HepG2 (cell line): Measurements from ENCODE around the gene CPA5. TPM values are rescaled to one million over a fixed set of nuclear protein-coding genes. Genes with fewer than 3 reads are reported as not detected.
A peak's percentile ranks its signal among the peaks of the same experiment; 100 is the strongest.

ENCODE experiments used
- ATAC-seq: fragments of 200-7000 bp; cut with Tn5 transposase; 3 replicates; pipeline ENCODE4 v1.9.1; 2020; ENCODE audit warnings: mild to moderate bottlenecking, moderate library complexity
- Bru-seq: library from RNA; stranded (reverse); fragments of 400-500 nt; gene quantifications from one replicate; lab custom pipeline; 2021; lab: Mats Ljungman, UMichigan
- BruChase-seq, 2 experiments: library from RNA; stranded (reverse); fragments of 400-500 nt; gene quantifications; one replicate each; lab custom pipeline; 2021; lab: Mats Ljungman, UMichigan
- BruUV-seq: library from RNA; stranded (reverse); fragments of 400-500 nt; replicated peaks from 2 replicates; lab custom pipeline; 2021; lab: Mats Ljungman, UMichigan
- CTCF ChIA-PET: fragments of 300-600 bp; formaldehyde crosslinking; extraction: SDS; loops from one replicate; lab custom pipeline; 2021; ENCODE audit warnings: low total read pairs, inconsistent platforms, low intra/inter-chr PET ratio; lab: Yijun Ruan, JAX
- POLR2A ChIA-PET: fragments of 350-600 bp; sonication (Branson Sonifier 250); formaldehyde crosslinking; loops from one replicate; lab custom pipeline; 2020; ENCODE audit warnings: antibody characterized with exemption, inconsistent platforms; lab: Yijun Ruan, JAX
- DNase-seq: peaks from one replicate; pipeline ENCODE4 v3.0.0-alpha.2; 2015; ENCODE audit warnings: low spot score
- FAIRE-seq: peaks from 3 replicates; lab custom pipeline; 2011; peaks lifted over from hg19 to GRCh38; lab: Jason Lieb, UNC
- H2AFZ ChIP-seq: one replicate; pipeline ENCODE4 v1.6.1; 2011; ENCODE audit warnings: low read length, inconsistent platforms
- H3K27ac ChIP-seq: fragments of 300-600 bp; 3 replicates; pipeline ENCODE4 v1.8.0; 2011; ENCODE audit warnings: mixed run types, mild to moderate bottlenecking, mixed read lengths, low read length, inconsistent platforms; ENCODE audit not compliant: insufficient read depth; ENCODE audit errors: extremely low read length
- H3K27me3 ChIP-seq, 2 experiments: fragments of 200-600 bp in 1 of 2; 2 replicates in 1 of 2; 3 replicates in 1 of 2; pipeline versions ENCODE4 v1.6.0 to v1.8.0; 2011; ENCODE audit warnings: low read length in 2 of 2, mild to moderate bottlenecking in 2 of 2, moderate library complexity in 2 of 2, inconsistent platforms in 1 of 2; ENCODE audit not compliant: insufficient read depth in 2 of 2, control insufficient read depth in 1 of 2
- H3K36me3 ChIP-seq, 2 experiments: fragments of 200-600 bp in 1 of 2; replicated peaks in 1 of 2; 2 replicates in 1 of 2; 3 replicates in 1 of 2; pipeline versions ENCODE4 v1.5.1 to v1.8.0; 2011; ENCODE audit warnings: low read length in 2 of 2, inconsistent platforms in 1 of 2; ENCODE audit not compliant: insufficient read depth in 2 of 2, control insufficient read depth in 1 of 2
- H3K4me1 ChIP-seq: 2 replicates; pipeline ENCODE4 v1.5.1; 2012; ENCODE audit warnings: low read length, inconsistent platforms; ENCODE audit not compliant: insufficient read depth
- H3K4me2 ChIP-seq: 2 replicates; pipeline ENCODE4 v1.6.0; 2011; ENCODE audit warnings: low read depth, low read length, inconsistent platforms
- H3K4me3 ChIP-seq, 3 experiments: fragments of 200-600 bp in 1 of 3; sonication (generic), shearing (Covaris generic) in 1 of 3; replicated peaks in 1 of 3; 2 replicates each; pipeline ENCODE4 v1.5.1; 2011 to 2016; ENCODE audit warnings: low read length in 3 of 3, inconsistent platforms in 2 of 3, low read depth in 2 of 3, mild to moderate bottlenecking in 2 of 3, control low read depth in 1 of 3, mixed read lengths in 1 of 3; ENCODE audit not compliant: insufficient read depth in 1 of 3
- H3K79me2 ChIP-seq: one replicate; pipeline ENCODE4 v1.6.1; 2011; ENCODE audit warnings: low read length, inconsistent platforms; ENCODE audit not compliant: insufficient read depth
- H3K9ac ChIP-seq: 2 replicates; pipeline ENCODE4 v1.6.0; 2011; ENCODE audit warnings: mild to moderate bottlenecking, low read depth, low read length, inconsistent platforms; ENCODE audit not compliant: insufficient read depth
- H3K9me3 ChIP-seq: 2 replicates; pipeline ENCODE4 v1.5.1; 2012; ENCODE audit warnings: mild to moderate bottlenecking, low read length
- H4K20me1 ChIP-seq: 2 replicates; pipeline ENCODE4 v1.6.0; 2011; ENCODE audit warnings: inconsistent platforms, mild to moderate bottlenecking, low read length, moderate library complexity; ENCODE audit not compliant: insufficient read depth
- ATF7 ChIP-seq, 2 experiments: fragments of 450-650 bp in 1 of 2; sonication (generic) in 1 of 2; formaldehyde crosslinking in 1 of 2; IDR thresholded peaks; 2 replicates each; pipeline versions ENCODE4 v1.4.0 to v1.6.1; 2016 to 2020; ENCODE audit warnings: antibody characterized with exemption in 1 of 2, mild to moderate bottlenecking in 1 of 2, missing genetic modification reagents in 1 of 2
- CENPT ChIP-seq: sonication (generic); formaldehyde crosslinking; IDR thresholded peaks from 2 replicates; pipeline ENCODE4 v1.8.0; 2022; ENCODE audit warnings: low read depth, mild to moderate bottlenecking, moderate library complexity, missing genetic modification reagents
- CREB1 ChIP-seq, 2 experiments: fragments of 450-650 bp in 1 of 2; IDR thresholded peaks; 2 replicates each; pipeline ENCODE4 v1.6.1; 2016 to 2017; ENCODE audit warnings: control low read depth in 1 of 2, mild to moderate bottlenecking in 1 of 2, missing compliant biosample characterization in 1 of 2, missing genetic modification characterization in 1 of 2
- HNRNPH1 ChIP-seq: fragments of 200-400 bp; formaldehyde crosslinking; optimal IDR thresholded peaks from 2 replicates; pipeline ENCODE3; 2017; ENCODE audit warnings: mild to moderate bottlenecking, low read depth, low read length
- ZNF883 ChIP-seq: sonication (generic); formaldehyde crosslinking; IDR thresholded peaks from 2 replicates; pipeline ENCODE4 v1.5.1; 2020; ENCODE audit warnings: mild to moderate bottlenecking, missing genetic modification reagents; ENCODE audit errors: not compliant biosample characterization
- WGBS: methylation state at CpG from one replicate; pipeline ENCODE4 v1.1.6; 2017; ENCODE audit warnings: low lambda C conversion rate; 5-methylcytosine and 5-hydroxymethylcytosine counted together
- in situ Hi-C: cut with HindIII; loops from 2 replicates; pipeline ENCODE4 v1.10.0; 2017; ENCODE audit warnings: low pct_unique_long_range_greater_than_20kb; ENCODE audit not compliant: extremely low pct_ligation_motif_present
- intact Hi-C: fragments of 100-400 bp; cut with micrococcal nuclease; formaldehyde crosslinking; loops from one replicate; pipeline ENCODE4 v1.10.0; 2022; ENCODE audit not compliant: unreplicated experiment
- long read RNA-seq, 2 experiments: library from RNA in 1 of 2; library from polyadenylated mRNA in 1 of 2; stranded (forward) in 1 of 2; unstranded in 1 of 2; transcript quantifications; one replicate each; pipeline ENCODE4 v2.0.0, GENCODE V29; 2019 to 2022
- polyA minus RNA-seq, 3 experiments: library from RNA; depleted of rRNA, polyadenylated mRNA; stranded (reverse); fragments of >200 nt; gene quantifications; 2 replicates each; pipeline ENCODE4 v1.2.3, GENCODE V29; 2011; ENCODE audit warnings: low replicate concordance in 1 of 3
- polyA plus RNA-seq, 8 experiments: library from polyadenylated mRNA; depleted of rRNA in 3 of 8; stranded (reverse) in 7 of 8; unstranded in 1 of 8; fragments of >200 nt; fragmentation: Illumina TruSeq in 4 of 8; extraction: Trizol in 4 of 8; gene quantifications; 2 replicates each; pipeline versions ENCODE4 v1.2.1 to v1.2.3, GENCODE V29; 2011 to 2016; ENCODE audit warnings: low read depth in 4 of 8, missing spikeins in 1 of 8, mixed read lengths in 1 of 8; ENCODE audit not compliant: insufficient read depth in 1 of 8
- total RNA-seq, 5 experiments: library from RNA; depleted of rRNA; stranded (reverse); fragments of >200 nt; fragmentation: Illumina TruSeq; extraction: Trizol; gene quantifications; 2 replicates each; pipeline ENCODE4 v1.2.3, GENCODE V29; 2016; ENCODE audit warnings: low read depth in 1 of 5

Gene CPA5, protein sequence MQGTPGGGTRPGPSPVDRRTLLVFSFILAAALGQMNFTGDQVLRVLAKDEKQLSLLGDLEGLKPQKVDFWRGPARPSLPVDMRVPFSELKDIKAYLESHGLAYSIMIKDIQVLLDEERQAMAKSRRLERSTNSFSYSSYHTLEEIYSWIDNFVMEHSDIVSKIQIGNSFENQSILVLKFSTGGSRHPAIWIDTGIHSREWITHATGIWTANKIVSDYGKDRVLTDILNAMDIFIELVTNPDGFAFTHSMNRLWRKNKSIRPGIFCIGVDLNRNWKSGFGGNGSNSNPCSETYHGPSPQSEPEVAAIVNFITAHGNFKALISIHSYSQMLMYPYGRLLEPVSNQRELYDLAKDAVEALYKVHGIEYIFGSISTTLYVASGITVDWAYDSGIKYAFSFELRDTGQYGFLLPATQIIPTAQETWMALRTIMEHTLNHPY
- total RNA-seq (2016; rRNA removed; fragmentation: Illumina TruSeq; extraction: Trizol) (not detected in 2 replicates), polyA plus RNA-seq (2011; rRNA removed) (0.30 and 0.48 TPM in 2 replicates), polyA minus RNA-seq (2011; rRNA and poly(A)+ RNA removed; ENCODE audit: low replicate concordance) (1.0 TPM in 1 of 2 replicates, not detected in the other), Bru-seq, nascent RNA (percentile 5 among the genes with signal in this experiment), BruChase-seq, experiment 1, labeled RNA remaining after a 6-hour chase (not detected), BruChase-seq, experiment 2, labeled RNA remaining after a 2-hour chase (percentile 4 among the genes with signal in this experiment)
- total RNA-seq (2016; cell fraction: cytosol; rRNA removed; fragmentation: Illumina TruSeq; extraction: Trizol; ENCODE audit: low read depth) = not detected in 2 replicates
- not detected in 2 replicates for total RNA-seq (2016; cell fraction: insoluble cytoplasmic fraction; rRNA removed; fragmentation: Illumina TruSeq; extraction: Trizol)
- not detected in 2 replicates for total RNA-seq (2016; cell fraction: membrane; rRNA removed; fragmentation: Illumina TruSeq; extraction: Trizol)
- not detected in 2 replicates for total RNA-seq (2016; cell fraction: nucleus; rRNA removed; fragmentation: Illumina TruSeq; extraction: Trizol)
- 0.20 and 0.21 TPM in 2 replicates for polyA plus RNA-seq (2011; cell fraction: cytosol; rRNA removed)
- 1.4 and 1.6 TPM in 2 replicates for polyA plus RNA-seq (2011; cell fraction: nucleus; rRNA removed)
- polyA plus RNA-seq (2012) = 0.59 TPM in 1 of 2 replicates, not detected in the other
- 0.19 TPM in 1 of 2 replicates, not detected in the other for polyA plus RNA-seq (2016; cell fraction: cytosol; fragmentation: Illumina TruSeq; extraction: Trizol; ENCODE audit: low read depth)
- not detected in 2 replicates for polyA plus RNA-seq (2016; cell fraction: insoluble cytoplasmic fraction; fragmentation: Illumina TruSeq; extraction: Trizol; ENCODE audit: low read depth)
- polyA plus RNA-seq (2016; cell fraction: membrane; fragmentation: Illumina TruSeq; extraction: Trizol; ENCODE audit: low read depth) = 0.30 TPM in 1 of 2 replicates, not detected in the other
- not detected in 2 replicates for polyA plus RNA-seq (2016; cell fraction: nucleus; fragmentation: Illumina TruSeq; extraction: Trizol; ENCODE audit: insufficient read depth, low read depth)
- polyA minus RNA-seq (2011; cell fraction: cytosol; rRNA and poly(A)+ RNA removed) = not detected in 2 replicates
- polyA minus RNA-seq (2011; cell fraction: nucleus; rRNA and poly(A)+ RNA removed) = not detected in 2 replicates
- long read RNA-seq, experiment 1 = 0 reads
- long read RNA-seq, experiment 2 = 0 reads

DNA sequence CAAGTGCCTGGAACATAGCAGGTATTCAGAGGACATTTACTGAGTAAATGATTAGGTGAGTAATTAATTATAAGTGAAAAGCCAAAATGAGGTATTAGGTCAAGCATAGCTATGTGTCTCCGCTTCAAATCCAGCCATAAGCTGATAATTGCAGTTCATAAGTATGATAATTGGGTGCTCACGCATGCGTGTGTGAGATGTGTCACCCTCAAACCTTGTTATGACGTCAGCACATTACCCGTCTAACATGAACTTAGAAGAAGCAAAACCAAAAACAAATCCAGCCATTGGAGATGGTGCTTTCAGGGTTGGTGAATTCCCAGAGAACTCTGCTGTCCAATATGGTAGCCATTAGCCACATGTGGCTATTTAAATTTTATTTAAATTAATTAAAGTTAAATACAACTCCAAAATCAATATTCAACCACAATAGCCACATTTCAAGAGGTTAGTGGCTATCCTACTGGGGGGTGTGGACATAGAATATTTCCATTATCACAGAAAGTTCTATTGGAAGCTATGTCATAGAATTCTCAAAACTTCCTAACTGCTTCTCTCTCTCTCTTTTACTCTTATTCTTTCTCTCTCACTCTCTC is at the start of gene CPA5:
CPA5 (plus strand) TSS at position 546 of the 596 bp plus-strand sequence. CDS start 1,670 bp downstream, outside the sequence.
- no peaks in the 10 kb centered on the region for H3K79me2 ChIP-seq
- ATAC-seq (no peak), DNase-seq (no peak), FAIRE-seq (no peak)
- H3K4me3 ChIP-seq = no peak within 1 kb of the TSS
- BruUV-seq = no TSS peak
- ChIA-PET POLR2A (no interaction called here), CTCF (no interaction called here)
- no peaks in the 10 kb centered on the region for H3K36me3 ChIP-seq
- no peaks in the 10 kb centered on the region for H4K20me1 ChIP-seq
- no peak within 1 kb of the TSS for H3K9ac ChIP-seq
- H3K9me3 ChIP-seq = no peaks in the 10 kb centered on the region
- intact Hi-C loops = no loop called here
- no peak within 1 kb of the TSS for H2AFZ ChIP-seq
- peaks cover 0 to 3% of the 10 kb centered on the region in 2 experiments; a peak in 2 of 5 replicates for H3K27me3 ChIP-seq
- in situ Hi-C loops = no loop called here
- H3K27ac ChIP-seq = no peak within 1 kb of the TSS
- TF ChIP-seq HNRNPH1 (no peak), CENPT (no peak), ATF7 (IDR thresholded peaks at IDR 0.05) (peak; percentile 86), ATF7 (CRISPR knock-in tag; IDR thresholded peaks at IDR 0.05) (no peak), ZNF883 (CRISPR knock-in tag) (no peak), CREB1 (IDR thresholded peaks at IDR 0.05) (peak; percentile 92), CREB1 (CRISPR knock-in tag; IDR thresholded peaks at IDR 0.05) (no peak)
- TF ChIP-seq, all 625 proteins: peak for 2
- WGBS = 55% methylated on average over 5 of the region's 5 CpGs
- H3K4me1 ChIP-seq = peaks cover 6% of the 10 kb centered on the region; the same call in 1 of the 2 replicates
- no peak within 1 kb of the TSS for H3K4me2 ChIP-seq
